Mucosa of gallbladder (tissue), 1 donor: ENCODE data around the gene KRT76. TPM values are rescaled to one million over a fixed set of nuclear protein-coding genes. Genes with fewer than 3 reads are reported as not detected.
"Not testable (repeated sequence)": the region's sequence is repeated elsewhere in the genome, so short reads cannot be mapped to it uniquely, and the experiment has no call there.

Experiments used
- DNase-seq: peaks from one replicate; pipeline ENCODE4 v3.0.0-alpha.2; 2020; ENCODE audit warnings: low spot score
- total RNA-seq: library from RNA; stranded (reverse); gene quantifications from one replicate; pipeline ENCODE4 v1.2.1, GENCODE V29; 2021
- donor health status: DM: no; HTN: no; CAD: no.

The KRT76 gene
- total RNA-seq, 1 donor from 2014 or later, result not detected

- no peak for DNase-seq
Measured at GRCh38 chr12:52759695-52760094, 17.4 kb downstream of the KRT76 start.

- DNase-seq, result no peak
Measured at GRCh38 chr12:52759218-52759617, 17.9 kb downstream of the KRT76 start.

- DNase-seq, result no peak
Measured at GRCh38 chr12:52757449-52758176, 19.5 kb downstream of the KRT76 start.

- no peak for DNase-seq
Measured at GRCh38 chr12:52756281-52756960, 20.7 kb downstream of the KRT76 start.

- DNase-seq, result no peak
Measured at GRCh38 chr12:52755533-52755932, 21.6 kb downstream of the KRT76 start.

GRCh38 chr12:52754135-52754534 is 23.0 kb downstream of the KRT76 start:
- no peak for DNase-seq

GRCh38 chr12:52753283-52753682 is 23.9 kb downstream of the KRT76 start:
- no peak for DNase-seq

- no peak for DNase-seq
Measured at GRCh38 chr12:52752516-52752915, 24.6 kb downstream of the KRT76 start.

GRCh38 chr12:52751795-52752194 is 25.4 kb downstream of the KRT76 start:
- DNase-seq, result no peak

GRCh38 chr12:52750532-52750931 is 26.6 kb downstream of the KRT76 start:
- DNase-seq, result not testable (repeated sequence)

GRCh38 chr12:52749827-52750226 is 27.3 kb downstream of the KRT76 start:
- no peak for DNase-seq

- DNase-seq, result no peak
Measured at GRCh38 chr12:52748578-52748977, 28.6 kb downstream of the KRT76 start.

- DNase-seq, result no peak
Measured at GRCh38 chr12:52745554-52745953, 31.6 kb downstream of the KRT76 start.

GRCh38 chr12:52744493-52745156 is 32.5 kb downstream of the KRT76 start:
- no peak for DNase-seq

- no peak for DNase-seq
Measured at GRCh38 chr12:52742822-52743457, 34.2 kb downstream of the KRT76 start.

GRCh38 chr12:52742196-52742580 is 35.0 kb downstream of the KRT76 start:
- DNase-seq, result no peak

GRCh38 chr12:52741375-52742195 is 35.6 kb downstream of the KRT76 start:
- peak; percentile 79 for DNase-seq

GRCh38 chr12:52740584-52740983 is 36.6 kb downstream of the KRT76 start:
- DNase-seq, result no peak

GRCh38 chr12:52739963-52740362 is 37.2 kb downstream of the KRT76 start:
- DNase-seq, result no peak

GRCh38 chr12:52735816-52736632 is 41.1 kb downstream of the KRT76 start:
- no peak for DNase-seq

GRCh38 chr12:52735106-52735505 is 42.0 kb downstream of the KRT76 start:
- no peak for DNase-seq
